Ureter (tissue), 1 donor: ENCODE measurements around the gene GUCY2F. TPM values are rescaled to one million over a fixed set of nuclear protein-coding genes. Genes with fewer than 3 reads are reported as not detected.

Experiments
- DNase-seq: peaks from one replicate; pipeline ENCODE4 v3.0.0-alpha.2; 2020; ENCODE audit warnings: low spot score
- total RNA-seq: library from RNA; stranded (reverse); gene quantifications from one replicate; pipeline ENCODE4 v1.2.4, GENCODE V29; 2023
- donor health status: DM: yes; HTN: yes; CAD: no.

Gene GUCY2F
- total RNA-seq, 1 donor from 2014 or later, result not detected

GRCh38 chrX:109343671-109344070, 138.2 kb downstream of the GUCY2F start:
- no peak for DNase-seq

GRCh38 chrX:109336141-109336540, 145.7 kb downstream of the GUCY2F start:
- no peak for DNase-seq

GRCh38 chrX:109327251-109327650, 154.6 kb downstream of the GUCY2F start:
- DNase-seq, result no peak

Other genes starting within 250 kb of the GUCY2F start
- gene NXT2, start 54.8 kb upstream of the GUCY2F start, total RNA-seq, result 10.1 TPM
- gene KCNE5, start 143.1 kb upstream of the GUCY2F start, total RNA-seq, result 0.26 TPM